NCI-H526 (cell line): ENCODE results near the gene SNX4.

ENCODE experiments used
- DNase-seq, 2 experiments: peaks; one replicate each; lab custom pipeline; 2025; lab: John Stamatoyannopoulos, UW

The SNX4 gene

GRCh38 chr3:125403789-125404188, 116.2 kb downstream of the SNX4 start:
- no peak for DNase-seq

DNA sequence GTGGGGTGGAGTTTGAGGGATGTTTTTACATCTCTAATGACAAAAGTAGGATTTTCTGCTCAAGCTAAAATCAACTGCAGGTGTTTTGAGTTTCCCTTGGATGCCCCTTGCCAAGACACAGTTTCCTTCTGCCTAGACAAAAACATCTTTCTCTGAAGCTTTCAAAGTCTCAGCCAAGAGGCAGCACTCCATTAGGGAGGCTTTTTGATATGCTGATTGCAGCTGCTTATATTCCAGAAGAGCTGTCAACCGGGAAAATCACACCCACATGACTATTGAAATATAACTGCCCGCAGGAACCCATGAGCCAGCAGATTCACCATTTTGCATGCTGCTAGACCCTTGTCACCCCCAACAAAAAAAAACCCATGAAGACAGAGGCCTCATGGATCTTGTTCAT, 117.4 kb downstream of the SNX4 start:
- DNase-seq: no peak

GRCh38 chr3:125401402-125401801, 118.6 kb downstream of the SNX4 start:
- no peak for DNase-seq

DNA sequence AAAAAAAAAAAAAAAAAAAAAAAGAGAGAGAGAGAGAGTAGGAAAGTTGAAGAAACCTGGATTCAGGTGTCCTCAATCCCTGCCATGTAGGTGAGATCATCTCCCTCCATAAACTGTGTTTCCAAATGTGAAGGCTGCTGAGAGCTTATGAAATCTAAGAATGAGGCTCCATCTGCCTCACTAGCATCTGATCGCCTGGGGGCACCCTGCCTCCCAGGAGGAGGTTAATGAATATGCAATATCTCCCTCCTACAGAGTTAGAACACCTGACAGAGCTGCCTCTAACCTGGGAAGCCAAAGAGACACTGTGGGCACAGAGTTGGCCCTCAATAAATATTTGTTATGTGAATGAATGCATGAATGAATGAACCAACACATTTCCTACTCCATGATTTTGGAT, 121.0 kb downstream of the SNX4 start:
- peak; percentile 72 to 91 for DNase-seq
